LNCaP clone FGC (cell line): ENCODE results near the gene SBF2.

Source experiments
- DNase-seq: peaks from one replicate; pipeline ENCODE4 v3.0.0-alpha.2; 2011; ENCODE audit warnings: low read depth
- H3K4me3 ChIP-seq: 2 replicates; pipeline ENCODE4 v1.5.1; 2011; ENCODE audit warnings: mild to moderate bottlenecking, low read depth, low read length, control low read depth
- TF ChIP-seq, protein P1 (sequence below): IDR thresholded peaks from 2 replicates; pipeline ENCODE4 v1.5.1; 2012; ENCODE audit warnings: mild to moderate bottlenecking; ENCODE audit not compliant: control insufficient read depth, insufficient read depth; ENCODE audit errors: extremely low read depth

Gene SBF2

DNA sequence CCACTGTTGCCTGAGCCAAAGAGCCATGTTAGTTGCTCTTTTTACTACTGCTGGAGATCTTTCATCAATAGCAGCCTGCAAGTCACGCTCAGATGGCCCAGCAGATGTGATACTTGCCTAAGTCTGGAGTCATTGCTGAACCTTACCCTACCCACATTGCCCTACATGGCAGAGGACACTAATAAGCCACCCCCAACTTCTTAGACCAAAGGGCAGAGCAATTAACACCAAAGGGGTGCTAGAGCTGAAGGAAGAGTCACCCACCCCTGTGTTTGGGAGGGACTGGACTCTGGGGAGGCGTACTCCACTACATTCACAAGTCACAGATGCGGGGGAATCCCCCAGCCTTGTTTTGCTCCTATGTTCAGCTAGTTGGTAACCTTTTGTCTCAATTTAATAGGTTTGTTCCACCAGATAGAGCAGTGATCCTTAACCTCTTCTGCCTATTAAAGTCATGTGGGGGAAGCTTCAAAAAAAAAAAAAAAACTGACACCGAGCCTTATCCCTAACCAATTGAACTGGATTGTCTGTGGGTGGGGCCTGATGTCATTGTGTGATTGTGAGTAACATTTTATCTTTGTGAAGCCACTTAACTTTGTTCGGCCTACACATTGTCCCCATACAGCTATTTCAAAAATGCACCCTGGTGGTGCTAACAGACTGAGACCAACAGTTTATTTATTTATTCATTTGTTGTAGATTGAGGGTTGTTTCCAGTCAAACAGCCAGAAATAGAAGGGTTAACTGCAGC, 23.9 kb upstream of the SBF2 start:
- no peak overlapping the region for H3K4me3 ChIP-seq
- TF ChIP-seq, protein P1, sequence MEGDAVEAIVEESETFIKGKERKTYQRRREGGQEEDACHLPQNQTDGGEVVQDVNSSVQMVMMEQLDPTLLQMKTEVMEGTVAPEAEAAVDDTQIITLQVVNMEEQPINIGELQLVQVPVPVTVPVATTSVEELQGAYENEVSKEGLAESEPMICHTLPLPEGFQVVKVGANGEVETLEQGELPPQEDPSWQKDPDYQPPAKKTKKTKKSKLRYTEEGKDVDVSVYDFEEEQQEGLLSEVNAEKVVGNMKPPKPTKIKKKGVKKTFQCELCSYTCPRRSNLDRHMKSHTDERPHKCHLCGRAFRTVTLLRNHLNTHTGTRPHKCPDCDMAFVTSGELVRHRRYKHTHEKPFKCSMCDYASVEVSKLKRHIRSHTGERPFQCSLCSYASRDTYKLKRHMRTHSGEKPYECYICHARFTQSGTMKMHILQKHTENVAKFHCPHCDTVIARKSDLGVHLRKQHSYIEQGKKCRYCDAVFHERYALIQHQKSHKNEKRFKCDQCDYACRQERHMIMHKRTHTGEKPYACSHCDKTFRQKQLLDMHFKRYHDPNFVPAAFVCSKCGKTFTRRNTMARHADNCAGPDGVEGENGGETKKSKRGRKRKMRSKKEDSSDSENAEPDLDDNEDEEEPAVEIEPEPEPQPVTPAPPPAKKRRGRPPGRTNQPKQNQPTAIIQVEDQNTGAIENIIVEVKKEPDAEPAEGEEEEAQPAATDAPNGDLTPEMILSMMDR: no peak
- no peak for DNase-seq

DNA sequence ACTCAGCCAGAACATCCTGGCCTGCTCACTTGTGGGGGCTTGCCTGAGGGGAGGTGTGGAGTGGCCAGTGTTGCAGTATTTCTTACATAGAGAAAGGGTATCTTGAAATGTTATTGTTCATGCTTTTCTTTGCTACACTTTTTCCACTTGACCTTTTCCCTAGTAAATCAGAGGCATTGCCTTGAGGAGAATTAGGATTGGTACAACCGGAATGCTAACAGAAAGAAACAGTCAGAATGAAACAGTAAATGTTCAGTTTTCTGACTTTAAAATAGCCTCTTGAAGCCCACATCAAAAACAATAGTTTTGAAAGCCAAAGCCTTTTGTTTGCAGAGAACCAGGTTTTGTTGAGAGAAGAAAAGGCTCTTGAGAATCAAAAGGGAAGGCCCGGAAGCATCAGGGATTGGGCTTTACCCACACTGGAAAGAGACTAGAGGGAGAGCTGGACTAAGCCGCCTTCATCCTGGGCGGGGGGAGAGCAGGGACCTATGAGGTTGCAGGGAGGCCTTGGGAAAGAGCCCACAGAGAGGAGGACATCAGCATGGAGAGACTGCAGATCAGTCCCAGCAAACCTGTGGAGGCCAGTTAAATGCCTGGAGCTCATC, 23.2 kb upstream of the SBF2 start:
- DNase-seq: no peak
- H3K4me3 ChIP-seq: no peak overlapping the region
- TF ChIP-seq, protein P1: no peak

DNA sequence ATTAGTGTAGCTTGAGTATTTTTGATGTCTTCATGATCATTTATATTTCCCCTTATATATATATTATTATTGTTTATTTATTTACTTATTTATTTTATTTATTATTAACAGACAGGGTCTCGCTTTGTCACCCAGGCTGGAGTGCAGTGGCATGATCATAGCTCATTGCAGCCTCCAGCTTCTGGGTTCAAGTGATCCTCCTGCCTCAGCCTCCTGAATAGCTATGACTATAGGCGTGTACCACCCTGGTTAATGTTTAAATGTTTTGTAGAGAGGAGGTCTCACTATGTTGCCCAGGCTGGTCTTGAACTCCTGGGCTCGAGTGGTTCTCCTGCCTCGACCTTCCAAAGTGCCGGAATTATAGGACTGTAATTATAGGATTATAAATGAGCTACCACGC, 21.1 kb upstream of the SBF2 start:
- no peak overlapping the region for H3K4me3 ChIP-seq
- TF ChIP-seq, protein P1: no peak
- no peak for DNase-seq

GRCh38 chr11:10314199-10315072, 20.4 kb upstream of the SBF2 start:
- DNase-seq: no peak
- TF ChIP-seq, protein P1: no peak
- no peak overlapping the region for H3K4me3 ChIP-seq

DNA sequence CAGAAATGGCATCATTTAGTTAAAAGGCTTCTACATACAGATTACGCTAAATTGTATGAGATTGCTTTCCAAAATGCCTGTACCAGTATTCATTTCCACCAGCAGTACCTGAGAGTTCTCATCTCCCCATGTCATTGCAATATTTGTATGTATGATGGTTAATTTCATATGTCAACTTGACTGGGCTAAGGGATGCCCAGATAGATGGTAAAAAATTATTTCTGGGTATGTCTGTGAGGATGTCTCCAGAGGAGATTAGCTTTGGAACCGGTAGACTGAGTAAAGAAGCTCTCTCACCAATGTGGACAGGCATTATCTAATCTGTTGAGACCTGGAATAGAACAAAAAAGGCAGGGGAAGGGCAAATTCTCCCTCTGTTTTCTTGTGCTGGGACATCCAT, 17.8 kb upstream of the SBF2 start:
- DNase-seq: no peak
- TF ChIP-seq, protein P1: no peak
- H3K4me3 ChIP-seq: no peak overlapping the region

GRCh38 chr11:10310301-10310841, 16.4 kb upstream of the SBF2 start:
- TF ChIP-seq, protein P1: no peak
- no peak overlapping the region for H3K4me3 ChIP-seq
- DNase-seq: no peak
